ENCODE data around the gene TECTA. TPM values are rescaled to one million over a fixed set of nuclear protein-coding genes. Genes with fewer than 3 reads are reported as not detected.

The TECTA gene
- total and polyA plus RNA-seq, 8 donors: 0.06 to 1.4 (median 0.25) TPM; not detected in 3

DNA sequence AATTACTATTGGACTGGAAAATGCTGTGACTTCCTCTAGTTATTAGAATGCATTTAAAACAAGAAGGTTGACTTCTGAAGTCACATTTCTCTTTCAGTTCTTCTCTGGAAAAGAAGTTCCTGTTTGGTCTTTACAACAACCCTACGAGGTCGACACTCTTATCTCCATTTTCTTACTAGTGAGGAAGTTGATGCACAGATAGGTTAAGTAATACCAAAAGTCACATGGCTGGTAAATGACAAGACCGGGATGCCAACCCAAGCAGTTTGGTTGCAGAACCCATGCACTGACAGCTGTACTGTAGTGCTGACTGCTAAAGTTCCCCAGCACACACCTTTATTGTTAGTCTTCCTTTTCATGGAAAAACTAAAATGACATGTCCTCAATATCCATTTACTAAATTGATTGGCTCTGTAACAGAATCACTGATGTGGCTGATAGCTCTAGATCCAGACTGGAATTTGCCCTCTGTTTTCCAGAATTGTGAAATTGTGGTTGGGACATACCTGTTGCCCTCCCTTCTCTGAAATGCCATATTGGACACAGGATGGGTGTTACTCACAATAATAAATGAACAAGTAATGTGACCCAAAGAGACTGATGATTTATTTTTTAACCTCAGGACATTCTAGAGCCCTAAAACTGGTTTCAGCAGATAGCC, 9.4 kb upstream of the TECTA start:
- no peaks in the 10 kb centered on the region for H3K9me3 ChIP-seq
- 74 to 82% (median 79%) methylated on average over 3 of the region's 3 CpGs for WGBS, 5 donors
- H3K4me1 ChIP-seq: peaks cover 0 to 13% (median 3%) of the 10 kb centered on the region in 4 donors
- intact Hi-C loops (cut with DNase I; ENCODE audit: low total_unique reads): no loop called here
- H3K36me3 ChIP-seq: peaks cover 0 to 19% (median 17%) of the 10 kb centered on the region in 4 donors
- H3K4me3 ChIP-seq: no peak overlapping the region
- no peaks in the 10 kb centered on the region for H3K27me3 ChIP-seq
- DNase-seq: no peak
- no peak for TF ChIP-seq POLR2AphosphoS5 (IDR thresholded peaks at IDR 0.05)
- TF ChIP-seq, protein P1, sequence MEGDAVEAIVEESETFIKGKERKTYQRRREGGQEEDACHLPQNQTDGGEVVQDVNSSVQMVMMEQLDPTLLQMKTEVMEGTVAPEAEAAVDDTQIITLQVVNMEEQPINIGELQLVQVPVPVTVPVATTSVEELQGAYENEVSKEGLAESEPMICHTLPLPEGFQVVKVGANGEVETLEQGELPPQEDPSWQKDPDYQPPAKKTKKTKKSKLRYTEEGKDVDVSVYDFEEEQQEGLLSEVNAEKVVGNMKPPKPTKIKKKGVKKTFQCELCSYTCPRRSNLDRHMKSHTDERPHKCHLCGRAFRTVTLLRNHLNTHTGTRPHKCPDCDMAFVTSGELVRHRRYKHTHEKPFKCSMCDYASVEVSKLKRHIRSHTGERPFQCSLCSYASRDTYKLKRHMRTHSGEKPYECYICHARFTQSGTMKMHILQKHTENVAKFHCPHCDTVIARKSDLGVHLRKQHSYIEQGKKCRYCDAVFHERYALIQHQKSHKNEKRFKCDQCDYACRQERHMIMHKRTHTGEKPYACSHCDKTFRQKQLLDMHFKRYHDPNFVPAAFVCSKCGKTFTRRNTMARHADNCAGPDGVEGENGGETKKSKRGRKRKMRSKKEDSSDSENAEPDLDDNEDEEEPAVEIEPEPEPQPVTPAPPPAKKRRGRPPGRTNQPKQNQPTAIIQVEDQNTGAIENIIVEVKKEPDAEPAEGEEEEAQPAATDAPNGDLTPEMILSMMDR (IDR thresholded peaks at IDR 0.05): no peak
- TF ChIP-seq EP300 (IDR thresholded peaks at IDR 0.05): no peak
- no peak for TF ChIP-seq POLR2A (IDR thresholded peaks at IDR 0.05)
- H3K27ac ChIP-seq: no peak overlapping the region

DNA sequence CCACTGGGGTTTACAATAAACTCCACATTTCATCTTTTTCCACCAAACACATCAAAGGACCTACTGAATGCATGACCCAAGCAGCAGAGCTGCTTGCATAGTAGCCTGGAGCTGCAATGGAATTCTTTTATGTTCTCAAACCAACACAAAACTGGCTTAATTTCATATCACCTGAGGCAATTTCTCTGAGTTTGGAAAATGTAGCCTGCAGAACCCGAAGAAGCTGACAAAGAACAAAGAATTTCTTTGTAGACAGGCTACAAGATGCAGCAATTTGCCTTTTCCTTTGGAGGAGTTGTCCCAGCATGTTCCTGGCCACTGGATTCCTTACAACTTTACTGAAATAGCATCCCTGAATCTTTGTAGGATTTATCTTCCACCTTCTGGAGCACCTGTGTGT, 5.5 kb upstream of the TECTA start:
- Histone ChIP-seq H3K4me1 (no peaks in the 10 kb centered on the region), H3K4me3 (no peak overlapping the region), H3K36me3 (no peaks in the 10 kb centered on the region), H3K9me3 (no peaks in the 10 kb centered on the region), H3K27me3 (no peaks in the 10 kb centered on the region), H3K27ac (no peak overlapping the region)
- TF ChIP-seq EP300 (IDR thresholded peaks at IDR 0.05): no peak
- TF ChIP-seq, protein P1 (IDR thresholded peaks at IDR 0.05): no peak
- TF ChIP-seq POLR2A (IDR thresholded peaks at IDR 0.05): no peak
- WGBS, 5 donors: 73 to 94% (median 85%) methylated on average over 1 of the region's 1 CpG
- DNase-seq: no peak
- intact Hi-C loops (cut with DNase I; ENCODE audit: low total_unique reads): no loop called here

DNA sequence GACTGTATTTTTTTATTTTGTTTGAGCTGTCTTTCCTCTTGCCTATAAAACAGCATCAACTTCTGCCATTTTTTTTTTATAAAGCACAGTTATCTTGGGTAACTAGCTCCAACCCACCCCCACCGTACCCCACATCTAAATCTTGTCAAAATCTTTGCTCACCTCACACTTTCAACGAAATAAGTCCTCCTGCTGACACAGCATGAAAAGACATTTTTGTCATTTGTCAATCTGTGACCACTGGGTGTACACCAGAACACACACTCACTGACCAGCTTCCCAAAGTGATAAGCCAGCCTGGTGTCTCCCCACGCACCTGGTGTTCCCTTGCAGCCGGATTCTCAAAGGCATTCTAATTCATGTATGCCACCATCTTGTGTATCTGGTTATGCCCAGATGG, 1.7 kb upstream of the TECTA start:
- DNase-seq: no peak
- intact Hi-C loops (cut with DNase I; ENCODE audit: low total_unique reads): no loop called here
- WGBS, 5 donors: 76 to 92% (median 84%) methylated on average over 4 of the region's 4 CpGs
- Histone ChIP-seq H3K9me3 (no peaks in the 10 kb centered on the region), H3K4me1 (peaks cover 0 to under 1% (median 0%) of the 10 kb centered on the region in 4 donors), H3K36me3 (no peaks in the 10 kb centered on the region), H3K27ac (no peak overlapping the region), H3K27me3 (no peaks in the 10 kb centered on the region), H3K4me3 (no peak overlapping the region)
- no peak for TF ChIP-seq POLR2A (IDR thresholded peaks at IDR 0.05)
- TF ChIP-seq EP300 (IDR thresholded peaks at IDR 0.05): no peak
- TF ChIP-seq, protein P1 (IDR thresholded peaks at IDR 0.05): no peak
- TF ChIP-seq POLR2AphosphoS5 (IDR thresholded peaks at IDR 0.05): no peak

DNA sequence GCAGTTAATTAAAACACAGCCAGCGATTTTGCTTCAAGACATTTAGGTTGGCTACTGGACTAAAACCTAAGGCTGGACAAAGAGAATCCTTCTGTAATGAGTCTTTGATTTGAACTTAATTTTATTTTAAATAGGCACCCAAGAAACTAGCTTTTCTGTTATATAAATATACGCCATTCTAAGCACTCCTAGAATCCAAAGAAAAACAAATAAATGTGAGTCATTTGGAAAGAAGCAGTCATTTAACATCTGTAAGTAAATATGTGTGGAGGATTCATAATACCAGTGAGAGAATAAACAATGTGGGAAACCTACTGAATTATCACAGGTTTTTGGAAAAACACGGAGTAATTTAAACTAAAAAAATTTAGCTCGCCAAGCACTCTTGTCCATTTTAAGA, 1.2 kb upstream of the TECTA start:
- H3K27me3 ChIP-seq: no peaks in the 10 kb centered on the region
- H3K9me3 ChIP-seq: no peaks in the 10 kb centered on the region
- WGBS, 5 donors: 50 to 71% (median 65%) methylated on average over 4 of the region's 4 CpGs
- no peak overlapping the region for H3K27ac ChIP-seq
- DNase-seq: no peak
- H3K4me1 ChIP-seq: peaks cover 0 to 6% (median under 1%) of the 10 kb centered on the region in 4 donors
- no peaks in the 10 kb centered on the region for H3K36me3 ChIP-seq
- intact Hi-C loops (cut with DNase I; ENCODE audit: low total_unique reads): no loop called here
- TF ChIP-seq, protein P1 (IDR thresholded peaks at IDR 0.05): no peak
- TF ChIP-seq EP300 (IDR thresholded peaks at IDR 0.05) (no peak), POLR2A (IDR thresholded peaks at IDR 0.05) (no peak), POLR2AphosphoS5 (IDR thresholded peaks at IDR 0.05) (no peak)
- no peak overlapping the region for H3K4me3 ChIP-seq
